Neural cell (in vitro differentiated cells): Measurements from ENCODE around the gene EMILIN1. TPM values are rescaled to one million over a fixed set of nuclear protein-coding genes. Genes with fewer than 3 reads are reported as not detected.

ENCODE experiments used
- H2AFZ ChIP-seq: fragments of 200-600, 300-800 bp; sonication (generic), shearing (Covaris generic); 2 replicates; pipeline ENCODE4 v1.6.0; 2014; ENCODE audit warnings: low read depth, mild to moderate bottlenecking, antibody characterized with exemption, low read length, moderate library complexity
- H3F3A ChIP-seq: fragments of 200-600 bp; shearing (Covaris generic); 2 replicates; pipeline ENCODE4 v1.6.1; 2016; ENCODE audit warnings: mild to moderate bottlenecking, moderate library complexity, mixed read lengths, antibody characterized with exemption, low read length; ENCODE audit not compliant: insufficient read depth, poor library complexity, severe bottlenecking
- H3K27ac ChIP-seq: fragments of 200-600, 300-800 bp; sonication (generic), shearing (Covaris generic); 2 replicates; pipeline ENCODE4 v1.5.1; 2014; ENCODE audit warnings: mild to moderate bottlenecking, low read length, moderate library complexity
- H3K27me3 ChIP-seq: fragments of 300-800, 200-600 bp; sonication (generic), shearing (Covaris generic); 2 replicates; pipeline ENCODE4 v1.6.0; 2014; ENCODE audit warnings: mild to moderate bottlenecking, low read depth, low read length, moderate library complexity; ENCODE audit not compliant: insufficient read depth
- H3K36me3 ChIP-seq: fragments of 300-800, 200-600 bp; sonication (generic), shearing (Covaris generic); 2 replicates; pipeline ENCODE4 v1.5.1; 2014; ENCODE audit warnings: mild to moderate bottlenecking, antibody characterized with exemption, low read length, moderate library complexity; ENCODE audit not compliant: insufficient read depth
- H3K4me2 ChIP-seq: fragments of 300-800, 200-600 bp; sonication (generic), shearing (Covaris generic); 2 replicates; pipeline ENCODE4 v1.6.0; 2014; ENCODE audit warnings: mild to moderate bottlenecking, low read length
- H3K4me3 ChIP-seq: fragments of 300-800, 200-600 bp; sonication (generic), shearing (Covaris generic); 2 replicates; pipeline ENCODE4 v1.5.1; 2014; ENCODE audit warnings: mild to moderate bottlenecking, low read length, moderate library complexity
- H3K79me2 ChIP-seq: fragments of 200-600 bp; shearing (Covaris generic); replicated peaks from 2 replicates; pipeline ENCODE4 v1.6.0; 2014; ENCODE audit warnings: mild to moderate bottlenecking, low read length, moderate library complexity; ENCODE audit not compliant: insufficient read depth
- H3K9ac ChIP-seq: fragments of 300-800, 200-600 bp; sonication (generic), shearing (Covaris generic); 2 replicates; pipeline ENCODE4 v1.6.1; 2016; ENCODE audit warnings: mild to moderate bottlenecking, low read length, mixed read lengths
- H3K9me2 ChIP-seq: fragments of 200-600 bp; shearing (Covaris generic); 2 replicates; pipeline ENCODE4 v1.6.1; 2016; ENCODE audit warnings: mild to moderate bottlenecking, low read length, mixed read lengths; ENCODE audit not compliant: insufficient read depth
- H3K9me3 ChIP-seq: fragments of 200-600, 300-800 bp; sonication (generic), shearing (Covaris generic); 2 replicates; pipeline ENCODE4 v1.6.1; 2016; ENCODE audit warnings: mild to moderate bottlenecking, mixed run types, low read length, moderate library complexity, mixed read lengths
- H4K20me1 ChIP-seq: fragments of 200-600 bp; shearing (Covaris generic); 2 replicates; pipeline ENCODE4 v1.6.1; 2016; ENCODE audit warnings: mild to moderate bottlenecking, mixed run types; ENCODE audit not compliant: insufficient read depth
- CTCF ChIP-seq: fragments of 450-650 bp; IDR thresholded peaks from 2 replicates; pipeline ENCODE4 v1.5.1; 2014; ENCODE audit warnings: antibody characterized with exemption, mild to moderate bottlenecking, moderate library complexity; ENCODE audit not compliant: poor library complexity, severe bottlenecking
- EP300 ChIP-seq: fragments of 450-650 bp; conservative IDR thresholded peaks from 2 replicates; pipeline ENCODE4 v1.6.1; 2014; ENCODE audit warnings: antibody characterized with exemption, mild to moderate bottlenecking, moderate library complexity; ENCODE audit not compliant: poor library complexity, severe bottlenecking
- EZH2 ChIP-seq: fragments of 200-600, 300-800 bp; shearing (Covaris generic), sonication (generic); IDR thresholded peaks from 2 replicates; pipeline ENCODE4 v1.6.1; 2014; ENCODE audit warnings: antibody characterized with exemption, low read length, borderline replicate concordance, mild to moderate bottlenecking; ENCODE audit not compliant: insufficient read depth, poor library complexity, severe bottlenecking
- MXI1 ChIP-seq: fragments of 450-650 bp; conservative IDR thresholded peaks from 2 replicates; pipeline ENCODE4 v1.6.1; 2014; ENCODE audit warnings: antibody characterized with exemption, mild to moderate bottlenecking; ENCODE audit not compliant: poor library complexity, severe bottlenecking
- POLR2AphosphoS5 ChIP-seq: IDR thresholded peaks from 2 replicates; pipeline ENCODE4 v1.6.1; 2012
- RAD21 ChIP-seq: fragments of 450-650 bp; conservative IDR thresholded peaks from 2 replicates; pipeline ENCODE4 v1.6.1; 2014; ENCODE audit warnings: antibody characterized with exemption, mild to moderate bottlenecking, moderate library complexity
- REST ChIP-seq: IDR thresholded peaks from 2 replicates; pipeline ENCODE4 v1.6.1; 2012; ENCODE audit warnings: borderline replicate concordance
- SMC3 ChIP-seq: fragments of 450-650 bp; conservative IDR thresholded peaks from 2 replicates; pipeline ENCODE4 v1.6.1; 2014; ENCODE audit warnings: antibody characterized with exemption, mild to moderate bottlenecking, moderate library complexity; ENCODE audit not compliant: poor library complexity
- TAF1 ChIP-seq: IDR thresholded peaks from 2 replicates; pipeline ENCODE4 v1.6.1; 2012; ENCODE audit warnings: low read depth
- polyA plus RNA-seq: library from polyadenylated mRNA; depleted of rRNA; stranded (reverse); fragments of >200 nt; gene quantifications from 2 replicates; pipeline ENCODE4 v1.2.3, GENCODE V29; 2014

The EMILIN1 gene
- polyA plus RNA-seq, 1 donor from 2014 or later: 1.3 TPM

- H3K9ac ChIP-seq: no peak overlapping the region
- no peak overlapping the region for H3K27ac ChIP-seq
- no peaks in the 10 kb centered on the region for H3K36me3 ChIP-seq
- H3K4me3 ChIP-seq: no peak overlapping the region
- no peaks in the 10 kb centered on the region for H3K79me2 ChIP-seq
- H3F3A ChIP-seq: no peaks in the 10 kb centered on the region
- peaks cover 29% of the 10 kb centered on the region for H3K27me3 ChIP-seq
- H3K9me2 ChIP-seq: no peaks in the 10 kb centered on the region
- no peaks in the 10 kb centered on the region for H4K20me1 ChIP-seq
- no peak overlapping the region for H3K4me2 ChIP-seq
- H3K9me3 ChIP-seq: no peaks in the 10 kb centered on the region
- TF ChIP-seq CTCF: no peak
- no peak for TF ChIP-seq MXI1
- no peak for TF ChIP-seq TAF1
- no peak for TF ChIP-seq REST
- no peak for TF ChIP-seq EP300
- no peak for TF ChIP-seq EZH2
- TF ChIP-seq POLR2AphosphoS5: no peak
- no peak for TF ChIP-seq SMC3
- no peak for TF ChIP-seq RAD21
- no peak overlapping the region for H2AFZ ChIP-seq
These were observed 43.5 kb downstream of the EMILIN1 start for GRCh38 chr2:27121906-27122305.

- Histone ChIP-seq H3K79me2 (no peaks in the 10 kb centered on the region), H3K4me3 (no peak overlapping the region), H2AFZ (no peak overlapping the region), H3K27ac (no peak overlapping the region), H3K36me3 (no peaks in the 10 kb centered on the region), H4K20me1 (no peaks in the 10 kb centered on the region), H3K9me2 (no peaks in the 10 kb centered on the region), H3K27me3 (peaks cover 22% of the 10 kb centered on the region), H3K9ac (no peak overlapping the region), H3K9me3 (no peaks in the 10 kb centered on the region), H3F3A (no peaks in the 10 kb centered on the region), H3K4me2 (no peak overlapping the region)
- no peak for TF ChIP-seq CTCF
- no peak for TF ChIP-seq EP300
- TF ChIP-seq RAD21: no peak
- no peak for TF ChIP-seq REST
- no peak for TF ChIP-seq POLR2AphosphoS5
- TF ChIP-seq EZH2: no peak
- no peak for TF ChIP-seq SMC3
- TF ChIP-seq MXI1: no peak
- TF ChIP-seq TAF1: no peak
These were observed 44.4 kb downstream of the EMILIN1 start for GRCh38 chr2:27122791-27123190.
